Activated effector memory CD4-positive, alpha-beta T cell treated with Interleukin-2 at 50 U/mL for 16 hours (primary cell): ENCODE results near the gene MFSD6.
"Not testable (repeated sequence)": the region's sequence is repeated elsewhere in the genome, so short reads cannot be mapped to it uniquely, and the experiment has no call there.

Experiments
- DNase-seq: peaks from one replicate; pipeline ENCODE4 v3.0.0-alpha.2; 2020

Gene MFSD6

DNA sequence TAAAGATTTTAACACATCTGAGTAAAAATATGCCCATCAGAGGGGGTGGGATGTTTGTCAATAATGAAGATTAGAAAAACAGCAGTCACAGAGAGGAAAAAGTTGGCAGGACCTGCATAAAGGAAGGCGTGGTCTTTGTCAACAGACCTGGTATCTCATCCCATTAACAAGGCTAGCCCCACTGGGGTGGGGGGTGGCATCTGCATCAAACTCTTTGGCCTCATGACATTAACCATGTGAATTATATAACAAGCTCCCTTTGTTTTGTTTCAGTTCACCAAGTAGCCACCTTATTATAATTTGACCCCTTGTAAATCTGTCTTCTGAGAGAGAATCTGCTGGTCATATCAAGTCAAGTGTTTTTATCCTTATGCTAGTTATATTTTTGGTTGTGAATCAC lies 97.5 kb downstream of the MFSD6 start:
- DNase-seq, result no peak

DNA sequence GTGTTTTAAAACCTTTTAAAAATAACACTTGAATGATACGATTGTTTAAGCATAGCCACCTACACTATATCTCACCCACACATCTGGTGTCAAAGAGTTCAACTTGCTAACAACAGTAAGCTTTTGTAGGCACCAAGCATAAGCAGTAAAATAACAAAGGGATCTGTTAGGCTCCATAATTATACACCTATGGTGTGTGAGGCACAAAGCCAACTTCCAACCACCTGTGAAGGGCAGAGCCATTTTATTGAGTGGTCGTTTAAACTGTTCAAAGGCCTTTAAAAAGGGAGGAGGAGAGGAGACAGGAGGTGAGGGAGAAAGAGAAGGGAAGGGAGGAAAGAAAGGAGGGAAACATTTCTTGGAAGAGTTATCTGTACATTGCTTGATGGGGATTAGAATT lies 98.5 kb downstream of the MFSD6 start:
- DNase-seq, result no peak

DNA sequence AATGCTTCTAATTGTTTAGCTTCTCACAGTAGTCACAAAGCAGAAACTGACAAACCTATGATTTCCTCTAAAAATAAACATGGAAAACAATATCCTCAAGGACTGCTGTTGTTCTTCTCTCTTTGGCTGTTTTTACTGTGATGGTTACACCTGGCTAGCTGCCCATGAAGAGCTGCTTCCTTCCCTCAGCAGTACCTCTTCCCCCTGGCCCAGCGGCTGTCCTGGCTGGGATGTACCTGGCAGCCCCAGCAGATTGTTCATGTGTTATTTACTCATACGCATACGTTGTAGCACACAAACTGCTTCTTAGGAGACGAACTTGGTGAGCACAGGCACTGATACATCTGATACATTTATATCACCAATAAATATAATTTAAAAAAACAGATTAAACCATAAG lies 99.0 kb downstream of the MFSD6 start:
- DNase-seq, result no peak

DNA sequence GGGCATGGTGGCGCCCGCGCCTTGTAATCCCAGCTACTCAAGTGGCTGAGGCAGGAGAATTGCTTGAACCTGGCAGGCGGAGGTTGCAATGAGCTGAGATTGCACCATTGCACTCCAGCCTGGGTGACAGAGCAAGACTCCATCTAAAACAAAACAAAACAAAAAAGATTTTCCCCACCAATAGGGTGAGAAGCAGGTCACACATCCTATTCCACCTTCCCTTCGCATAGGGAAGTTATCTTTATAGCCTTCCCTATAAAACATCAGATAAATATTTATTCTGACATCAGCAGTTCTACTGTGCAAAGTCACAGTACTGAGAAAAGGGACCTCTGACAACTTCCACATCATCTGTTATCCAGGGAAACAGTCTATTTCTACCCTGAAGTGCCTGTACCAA lies 101.7 kb downstream of the MFSD6 start:
- DNase-seq, result not testable (repeated sequence)

DNA sequence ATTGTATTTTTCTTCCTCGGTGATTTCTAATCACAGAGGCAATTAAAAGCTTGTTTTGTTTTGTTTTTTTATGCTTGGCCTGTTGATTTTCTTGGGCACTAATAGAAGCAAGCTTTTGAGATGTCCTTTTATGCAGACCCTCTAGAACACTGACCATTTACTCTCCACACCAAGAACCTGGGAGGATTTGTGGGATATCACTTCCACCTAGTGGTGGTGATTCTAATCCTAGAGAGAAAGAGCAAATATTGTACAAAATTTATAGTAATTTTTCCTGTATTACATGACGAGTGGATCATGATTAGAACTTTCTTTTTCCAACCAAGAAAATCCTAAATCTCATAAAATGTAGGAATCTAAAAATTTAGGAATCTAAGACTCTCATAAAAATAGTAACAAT lies 102.9 kb downstream of the MFSD6 start:
- no peak for DNase-seq

DNA sequence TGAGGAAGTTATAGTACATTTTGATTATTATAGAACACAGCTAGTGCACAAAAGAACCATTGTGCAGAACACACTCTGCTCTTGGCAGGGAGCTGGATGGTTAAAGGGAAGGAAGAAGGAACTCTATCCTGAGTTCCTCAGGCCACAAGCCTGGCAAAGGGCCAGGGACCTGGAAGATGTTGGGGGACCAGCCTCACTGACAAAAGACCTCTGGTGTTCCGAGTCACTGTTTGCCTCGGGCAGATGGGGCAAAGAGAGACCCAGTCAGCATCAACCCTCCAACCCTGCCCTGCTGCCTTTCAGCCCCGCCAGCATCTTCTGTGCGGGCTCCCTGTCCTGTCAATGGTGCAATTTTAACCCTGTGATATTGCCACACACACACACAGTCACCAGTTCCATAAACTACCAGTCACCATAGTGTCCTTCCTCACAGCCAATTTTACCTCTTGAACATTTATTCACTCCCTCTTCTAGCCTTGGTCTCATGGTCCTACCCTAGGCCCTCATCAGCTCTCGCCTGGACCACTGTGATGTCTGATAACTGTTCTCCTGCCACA lies 104.5 kb downstream of the MFSD6 start:
- DNase-seq, result no peak

DNA sequence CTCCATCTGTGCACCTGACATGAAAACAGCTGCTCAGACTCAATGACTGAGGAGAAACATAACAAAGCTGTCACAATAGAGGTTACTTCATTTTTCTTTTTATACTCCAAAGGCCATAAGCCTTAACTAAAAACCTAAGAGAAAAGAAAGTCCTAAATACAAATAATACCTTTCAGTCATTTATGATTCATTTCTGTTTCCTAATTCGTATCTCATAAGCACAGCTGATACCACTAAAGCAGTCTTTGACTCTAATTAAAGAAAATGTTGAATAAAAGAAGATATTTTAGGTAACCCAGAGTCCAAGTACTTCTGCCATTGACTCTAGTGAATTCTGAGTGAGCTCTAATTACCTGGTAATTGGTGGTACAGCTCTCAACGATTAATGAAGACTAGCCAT lies 105.7 kb downstream of the MFSD6 start:
- no peak for DNase-seq

DNA sequence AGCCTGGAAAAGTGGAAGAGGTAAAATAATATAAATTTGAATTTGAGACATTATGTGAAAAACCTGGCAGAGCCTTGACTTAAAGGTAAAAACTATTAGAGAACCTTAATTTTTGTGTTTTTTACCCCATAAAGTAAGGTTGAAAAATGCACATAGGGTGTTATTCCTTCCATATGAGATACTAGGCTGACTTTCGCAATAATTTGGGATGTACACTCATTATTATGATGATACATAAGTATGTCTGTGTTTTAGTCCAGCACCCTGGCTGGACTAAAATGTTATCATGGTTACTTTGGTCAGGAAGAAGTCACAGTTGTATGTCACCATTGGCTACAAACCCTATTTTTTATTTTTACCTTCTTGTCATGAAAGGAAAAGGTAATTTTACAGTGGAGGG lies 106.5 kb downstream of the MFSD6 start:
- no peak for DNase-seq

DNA sequence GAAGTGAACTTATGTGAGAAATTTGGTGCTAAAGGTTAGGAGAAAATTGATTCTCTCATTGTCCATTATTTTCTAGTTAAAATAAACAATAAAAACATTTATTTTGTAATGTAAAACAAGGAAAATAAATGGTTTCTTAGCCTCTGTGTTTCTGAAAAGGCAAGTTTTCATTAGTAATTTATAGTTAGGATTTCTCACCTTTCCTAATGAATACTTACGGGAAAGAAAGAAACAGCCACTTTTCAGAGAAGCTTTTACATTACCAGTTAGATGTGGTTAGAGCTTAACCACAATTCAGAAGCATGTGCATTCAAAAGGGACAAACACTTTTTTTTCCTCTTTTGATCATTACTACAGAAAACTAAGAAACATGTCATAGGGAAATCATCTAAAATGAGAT lies 107.5 kb downstream of the MFSD6 start:
- no peak for DNase-seq

DNA sequence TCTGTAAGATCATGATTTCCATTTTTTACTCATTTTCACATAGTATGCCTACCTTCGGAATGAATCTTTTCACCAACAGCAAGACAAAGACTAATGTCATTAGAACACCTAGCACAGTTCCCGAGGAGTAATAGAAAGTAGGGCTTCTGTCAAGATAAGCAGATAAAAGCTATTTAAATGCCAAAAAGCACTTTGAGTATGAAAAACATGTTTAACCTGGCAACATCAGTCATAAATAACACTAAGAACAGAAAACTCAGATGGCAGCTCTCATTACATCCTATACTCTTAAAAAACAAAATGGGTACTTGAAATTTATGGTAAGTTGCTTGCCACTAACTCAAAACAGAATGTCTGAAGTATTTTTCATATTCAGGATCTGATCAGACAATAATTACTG lies 109.3 kb downstream of the MFSD6 start:
- no peak for DNase-seq

DNA sequence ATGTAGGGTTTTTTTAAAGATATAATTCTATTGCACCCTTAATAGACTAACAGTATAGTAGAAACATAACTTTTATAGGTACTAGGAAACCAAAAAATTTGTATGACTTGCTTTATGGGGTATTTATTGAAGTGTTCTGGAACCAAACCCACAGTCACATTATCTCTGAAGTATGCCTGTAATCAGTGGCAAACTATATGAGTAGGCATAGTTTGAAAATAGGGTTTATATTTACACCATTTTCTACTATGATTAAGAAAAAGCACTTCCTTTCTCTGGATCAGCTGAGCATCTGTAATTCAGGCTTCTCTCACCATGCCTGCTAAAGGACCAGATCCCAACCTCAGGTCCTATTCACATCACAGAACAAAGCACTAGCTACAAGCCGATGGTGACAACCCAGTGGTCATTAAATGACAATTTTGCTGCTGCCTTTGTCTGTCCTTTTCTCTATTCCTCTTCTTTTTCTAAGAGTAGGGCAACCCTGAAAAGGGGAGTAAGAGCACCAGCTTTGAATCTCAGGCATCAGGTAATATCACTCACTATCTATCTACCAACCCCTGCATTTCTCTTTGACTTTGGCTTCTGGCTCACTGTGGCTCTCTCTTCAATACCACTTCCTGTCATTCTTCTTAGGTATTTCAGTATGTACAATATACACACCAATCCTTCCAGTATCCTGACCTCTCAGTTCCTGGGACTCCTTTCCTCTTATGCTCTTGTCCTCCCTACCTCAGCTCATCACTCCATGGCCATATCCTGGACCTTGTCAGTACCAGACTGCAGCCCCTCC lies 112.0 kb downstream of the MFSD6 start:
- no peak for DNase-seq

DNA sequence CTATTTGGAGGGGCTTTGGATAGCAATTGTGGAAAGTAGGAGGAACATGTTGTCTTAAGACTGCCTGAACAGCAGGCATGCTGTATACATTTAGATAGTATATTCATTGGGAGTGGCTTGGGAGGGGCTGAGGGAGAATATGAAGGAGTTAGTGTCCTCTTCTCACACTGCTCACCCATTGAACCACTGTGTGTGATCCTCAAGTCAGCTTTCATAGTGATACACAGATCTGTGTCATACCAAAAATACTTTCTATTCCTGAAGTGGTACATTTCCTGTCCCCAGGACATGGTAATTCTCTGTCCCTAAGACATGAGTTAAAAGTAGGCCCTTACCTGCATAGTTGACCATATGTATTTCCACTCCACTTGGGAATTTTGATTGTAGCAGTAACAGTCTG lies 116.8 kb downstream of the MFSD6 start:
- no peak for DNase-seq

DNA sequence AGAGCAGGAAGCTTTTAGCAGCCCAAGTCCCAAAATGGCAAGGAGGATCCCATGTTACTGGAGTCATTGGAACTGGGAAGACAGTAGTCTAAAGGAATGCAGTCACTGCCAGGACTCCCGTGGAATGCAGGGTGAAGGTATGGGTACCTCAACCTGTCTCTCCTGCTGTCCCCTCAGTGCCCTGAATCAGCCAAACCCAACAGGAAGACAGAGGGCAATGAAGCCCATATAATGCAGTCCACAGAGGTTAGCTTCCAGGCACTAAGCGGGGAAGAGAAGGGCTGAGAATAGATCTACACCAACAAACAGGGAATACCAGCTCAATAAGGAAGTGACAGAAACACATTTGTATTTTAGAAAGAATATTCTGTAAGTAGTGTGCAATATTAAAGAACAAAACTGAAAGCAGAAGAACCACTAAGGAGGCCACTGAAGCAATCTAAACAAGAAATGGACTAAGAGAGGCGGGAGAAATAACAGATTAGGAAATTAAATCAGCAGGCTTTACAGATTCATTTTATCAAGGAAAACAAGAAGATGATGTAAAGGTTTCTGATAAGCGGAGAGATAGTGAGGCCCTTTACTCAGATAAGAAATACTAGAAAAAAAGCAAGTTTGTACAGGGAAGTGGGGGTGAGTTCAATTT lies 118.1 kb downstream of the MFSD6 start:
- DNase-seq, result no peak

DNA sequence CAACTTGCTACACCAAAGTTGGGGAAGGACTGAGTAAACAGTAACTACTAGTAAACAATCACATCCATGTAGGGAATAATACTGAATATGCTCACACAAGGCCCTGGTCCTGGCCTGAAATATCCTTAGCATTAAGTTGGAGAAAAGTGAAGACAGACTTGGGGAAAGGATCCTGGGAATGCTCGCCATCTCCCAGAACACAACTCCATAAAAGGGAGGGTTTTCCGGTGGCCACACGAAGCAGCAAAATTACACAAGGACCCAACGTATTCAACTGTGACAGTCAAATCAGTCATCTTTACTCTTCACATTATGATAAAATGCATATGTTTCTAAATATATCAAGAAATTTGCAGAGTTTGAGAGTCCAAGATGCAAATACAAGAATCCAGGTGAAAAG lies 119.1 kb downstream of the MFSD6 start:
- no peak for DNase-seq

DNA sequence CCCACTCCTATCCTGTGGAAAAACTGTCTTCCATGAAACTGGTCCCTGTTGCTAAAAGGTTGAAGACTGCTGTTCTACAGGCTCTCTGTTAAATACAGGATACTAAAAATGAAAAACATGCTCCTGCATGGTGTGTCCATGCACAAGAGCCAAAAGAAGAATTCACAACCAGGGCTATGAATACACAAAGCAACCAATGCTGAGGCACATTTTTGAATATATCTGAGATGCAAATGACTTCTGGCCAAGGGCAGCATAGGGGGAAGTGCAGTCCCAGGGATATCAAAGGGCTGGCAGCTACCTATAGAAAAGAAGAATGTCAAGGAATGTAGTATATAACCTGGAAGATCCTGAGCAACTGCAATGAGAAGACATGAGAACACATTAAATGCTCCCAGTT lies 119.8 kb downstream of the MFSD6 start:
- DNase-seq, result no peak

DNA sequence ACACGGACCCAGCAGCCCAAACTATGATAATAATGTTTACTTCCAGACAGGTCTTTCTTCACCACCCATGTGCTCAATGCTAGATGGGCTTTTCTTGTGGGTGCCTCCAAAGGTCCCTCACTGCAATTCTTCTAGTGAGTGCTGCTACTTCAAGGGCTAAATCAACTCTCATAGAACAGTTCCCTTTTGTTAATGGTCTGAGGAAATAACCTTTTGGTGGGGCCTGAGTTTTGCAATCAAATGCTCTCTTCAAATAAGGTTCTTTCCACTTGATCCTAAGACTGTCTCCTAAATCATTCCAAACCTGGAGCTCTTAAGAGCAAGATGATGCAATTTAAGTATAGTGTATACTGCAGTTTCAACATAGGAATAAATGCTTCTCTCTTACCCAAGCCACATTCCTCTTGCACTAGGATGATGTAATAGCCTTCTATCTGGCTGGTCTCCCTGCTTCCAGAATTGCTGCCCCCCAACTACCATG lies 120.4 kb downstream of the MFSD6 start:
- DNase-seq, result no peak

DNA sequence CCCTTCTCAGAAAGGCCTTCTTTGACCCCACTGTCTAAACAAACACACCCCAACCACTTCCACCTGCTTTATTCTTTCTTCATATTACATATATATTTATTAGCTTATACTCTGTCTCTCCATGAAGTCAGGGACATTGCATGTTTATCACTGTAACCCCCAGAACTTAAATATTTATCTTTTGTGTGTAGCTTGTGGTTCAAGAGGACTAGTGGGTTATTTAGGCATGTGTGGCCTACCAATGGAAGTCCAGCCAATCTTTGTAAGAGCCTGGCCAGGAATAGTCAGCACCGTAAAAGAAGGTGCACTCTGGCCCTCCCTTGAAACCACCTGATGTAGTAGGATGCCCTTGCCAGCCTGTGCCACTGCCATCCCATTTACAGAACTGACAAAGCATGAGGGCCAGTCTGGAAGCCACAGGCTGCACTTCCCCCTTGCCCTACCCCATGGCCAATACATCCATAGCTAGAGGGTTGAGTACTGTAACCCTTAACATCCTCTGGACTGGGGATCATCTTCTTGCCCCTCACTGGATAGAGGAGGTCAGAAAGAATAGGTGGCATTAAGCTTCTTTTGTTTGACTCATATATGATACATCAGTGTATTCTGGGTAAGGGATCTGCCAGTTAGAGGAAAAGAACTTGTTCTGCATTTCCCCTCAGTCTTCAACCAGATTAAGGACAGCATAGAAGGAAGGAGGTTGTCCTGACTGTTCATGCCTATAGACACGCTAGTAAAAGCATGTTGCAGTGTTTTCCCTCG lies 121.5 kb downstream of the MFSD6 start:
- no peak for DNase-seq

DNA sequence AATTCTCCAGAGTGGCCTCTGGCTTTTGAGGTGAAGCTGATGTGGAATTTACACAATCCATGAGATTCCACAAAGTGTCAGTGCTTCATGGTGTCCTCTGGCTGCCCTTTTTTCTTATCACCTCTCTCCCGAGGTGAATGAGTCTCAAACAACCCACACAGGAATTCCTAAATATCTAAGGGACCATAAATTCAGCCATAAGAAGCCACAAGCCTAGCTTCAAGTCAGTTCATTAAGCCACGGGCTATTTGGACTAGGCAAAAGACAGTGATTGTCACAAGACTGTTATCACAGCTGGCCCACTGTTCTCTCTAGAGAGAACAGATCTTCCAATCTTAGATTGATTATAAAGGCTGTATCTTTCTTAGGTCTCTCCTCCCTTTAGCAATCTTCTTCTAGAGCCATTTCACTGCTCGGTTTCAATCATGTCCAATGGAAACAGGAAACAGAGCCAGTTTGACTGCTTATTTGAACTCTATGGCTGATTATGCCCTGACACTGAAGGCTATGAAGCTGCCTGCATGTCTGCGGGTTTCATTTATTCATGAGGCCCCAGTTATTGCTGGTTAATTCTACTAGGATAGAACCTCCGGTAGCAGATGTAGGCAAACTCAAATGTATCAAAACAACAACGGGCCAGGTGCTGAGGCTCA lies 122.2 kb downstream of the MFSD6 start:
- DNase-seq, result no peak

DNA sequence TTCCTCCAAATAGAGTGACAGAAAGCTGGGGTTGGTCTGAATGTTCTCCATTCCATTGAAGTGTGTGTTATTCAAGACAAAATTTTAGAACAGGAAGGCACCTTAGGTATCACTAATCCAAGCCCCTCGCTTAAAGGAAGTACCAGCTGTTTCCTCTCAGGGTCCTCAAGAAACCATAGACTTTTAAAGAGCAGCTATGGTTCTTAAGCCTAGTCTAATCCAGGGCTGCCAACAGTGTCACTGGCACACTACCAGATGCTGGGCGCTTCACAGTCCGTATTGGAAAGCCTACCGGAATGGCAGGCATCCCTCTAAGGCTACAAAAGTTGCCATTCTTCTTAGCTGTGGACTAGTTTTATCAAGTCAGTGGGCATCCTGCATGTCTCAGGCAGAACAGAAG lies 124.4 kb downstream of the MFSD6 start:
- DNase-seq, result no peak

DNA sequence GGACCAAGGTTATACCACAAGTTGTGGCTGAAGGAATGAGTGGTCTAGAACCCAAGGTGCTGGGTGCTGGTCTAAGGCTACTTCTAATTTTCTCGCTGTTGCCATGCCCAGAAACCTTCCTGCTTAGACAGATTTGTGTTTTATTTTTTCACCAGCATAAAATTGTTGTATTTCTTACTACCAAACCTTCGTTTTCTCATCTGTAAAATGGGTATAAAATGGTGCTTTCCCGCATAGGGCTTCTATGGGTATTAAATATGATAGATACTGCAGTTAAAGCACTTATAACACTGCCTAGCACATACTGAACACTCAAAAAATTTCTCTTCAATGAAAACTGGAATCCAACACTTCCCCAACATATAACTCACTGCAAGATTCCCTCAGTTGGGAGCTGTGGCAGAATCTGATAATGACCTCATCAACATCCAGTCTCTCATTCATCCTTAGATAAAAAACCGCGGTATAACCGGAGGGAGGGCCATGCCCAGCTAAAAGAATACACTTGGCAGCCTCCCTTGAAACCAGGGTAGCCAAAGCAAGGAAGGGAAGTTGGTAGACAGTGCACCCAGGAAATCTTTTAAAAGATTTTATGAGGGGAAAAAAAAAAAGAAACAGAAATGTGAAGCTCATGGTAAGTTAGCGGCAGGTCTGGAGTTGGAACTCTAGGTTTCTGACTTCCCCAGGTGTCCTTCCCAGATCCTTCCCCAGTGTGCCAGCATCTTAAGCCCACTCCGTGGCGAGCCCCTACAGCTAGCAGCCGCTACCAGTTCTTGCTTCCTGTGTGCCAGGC lies 125.2 kb downstream of the MFSD6 start:
- DNase-seq, result no peak

DNA sequence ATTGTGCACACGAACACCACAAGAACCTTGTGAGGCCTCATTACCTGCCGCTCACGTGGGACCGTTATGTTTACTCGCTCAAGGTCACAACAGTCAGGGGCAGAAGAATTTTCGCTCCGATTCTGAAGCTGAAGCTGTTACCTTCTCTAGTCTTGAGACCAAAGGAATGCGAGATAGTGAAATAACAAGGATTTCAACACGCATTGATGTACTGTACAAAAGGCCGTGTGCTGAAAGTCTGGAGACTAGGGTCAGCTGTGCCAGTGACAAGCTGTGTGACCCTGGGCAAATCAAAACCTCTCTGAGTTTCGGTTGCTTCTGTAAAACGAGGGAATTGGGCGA lies 125.8 kb downstream of the MFSD6 start:
- DNase-seq, result peak; percentile 43
